ENCODE measurements around the gene PEAK1.
"Not testable (repeated sequence)": the region's sequence is repeated elsewhere in the genome, so short reads cannot be mapped to it uniquely, and the experiment has no call there.

PEAK1 gene

DNA sequence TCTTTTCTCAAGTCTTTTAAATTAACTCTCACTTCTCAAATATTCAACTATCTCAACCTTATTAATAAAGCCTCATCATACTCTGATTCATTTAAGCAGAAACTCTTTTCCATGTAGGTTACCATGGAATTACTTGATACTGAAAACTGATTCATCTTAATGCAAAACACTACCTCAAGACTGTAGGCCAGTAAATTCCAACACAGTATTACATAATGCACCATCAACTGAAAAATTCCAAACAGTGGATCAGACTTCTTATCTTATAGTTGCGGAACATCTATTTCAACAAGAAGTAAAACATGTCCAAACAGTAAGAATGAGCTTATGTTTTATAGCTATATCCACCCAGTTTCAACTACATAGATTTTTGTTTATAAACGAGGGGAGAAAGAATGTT is 124.5 kb downstream of the PEAK1 start:
- no peak for DNase-seq

DNA sequence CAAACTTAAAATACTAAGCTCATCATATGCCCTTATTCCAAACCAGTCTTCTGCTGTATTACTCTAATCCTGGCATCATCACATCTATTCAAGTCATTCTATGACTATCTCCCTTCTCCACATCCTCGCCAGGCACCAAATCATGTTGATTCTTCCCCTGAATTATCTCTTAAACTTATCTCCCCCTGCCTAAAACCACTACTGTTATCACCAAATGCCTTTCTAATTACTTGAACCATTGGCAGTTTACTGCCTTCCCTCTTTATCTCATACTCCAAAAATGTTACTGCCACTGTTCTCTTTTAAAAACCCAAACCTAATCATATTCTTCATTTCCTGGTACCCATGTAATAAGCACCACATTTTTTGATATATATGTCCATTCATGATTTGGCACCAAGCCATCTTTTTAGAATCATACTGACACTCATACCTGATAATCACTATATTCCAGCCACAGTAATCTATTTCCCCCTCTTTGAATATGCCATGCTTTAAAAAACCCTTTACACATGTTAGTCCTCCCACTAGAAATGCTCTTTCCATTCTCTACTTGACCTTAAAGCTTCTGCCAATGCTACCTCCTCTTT is 126.8 kb downstream of the PEAK1 start:
- DNase-seq: no peak

DNA sequence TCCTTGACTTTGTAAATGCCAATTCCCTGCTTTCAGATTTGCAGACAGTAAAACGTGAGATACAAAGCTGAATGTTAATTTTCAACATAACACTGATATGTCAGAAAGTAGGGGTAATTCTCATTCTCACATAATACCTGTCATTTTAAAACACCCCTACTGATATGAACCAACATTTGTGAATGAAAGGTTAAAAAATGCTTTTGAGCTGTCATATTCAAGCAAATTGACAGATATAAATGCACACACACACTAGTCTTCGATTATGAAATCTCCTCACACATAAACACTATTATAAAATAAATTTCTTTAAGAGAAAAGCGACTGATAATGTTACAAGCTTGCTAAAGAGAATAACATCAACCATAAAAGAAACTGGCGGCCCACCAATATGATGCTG is 128.8 kb downstream of the PEAK1 start:
- DNase-seq: no peak

DNA sequence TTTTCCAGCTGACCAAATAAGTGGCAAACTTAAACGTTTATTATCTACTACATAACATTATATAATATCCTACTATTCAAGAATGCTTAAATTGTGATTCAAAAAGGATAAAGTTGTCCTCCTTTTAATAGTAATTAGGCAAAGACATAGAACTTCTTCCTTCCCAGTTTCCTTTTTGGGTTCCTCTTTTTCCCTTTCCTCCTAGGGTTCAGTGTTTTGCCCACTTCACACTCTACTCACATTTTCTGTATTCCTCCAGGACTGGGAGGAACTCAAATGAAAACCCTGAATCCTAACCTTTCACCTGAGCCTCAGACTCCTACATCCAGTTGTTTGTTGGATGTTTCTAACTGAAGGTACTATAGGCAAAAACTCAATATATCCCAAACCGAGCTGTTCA is 132.5 kb downstream of the PEAK1 start:
- DNase-seq: no peak

DNA sequence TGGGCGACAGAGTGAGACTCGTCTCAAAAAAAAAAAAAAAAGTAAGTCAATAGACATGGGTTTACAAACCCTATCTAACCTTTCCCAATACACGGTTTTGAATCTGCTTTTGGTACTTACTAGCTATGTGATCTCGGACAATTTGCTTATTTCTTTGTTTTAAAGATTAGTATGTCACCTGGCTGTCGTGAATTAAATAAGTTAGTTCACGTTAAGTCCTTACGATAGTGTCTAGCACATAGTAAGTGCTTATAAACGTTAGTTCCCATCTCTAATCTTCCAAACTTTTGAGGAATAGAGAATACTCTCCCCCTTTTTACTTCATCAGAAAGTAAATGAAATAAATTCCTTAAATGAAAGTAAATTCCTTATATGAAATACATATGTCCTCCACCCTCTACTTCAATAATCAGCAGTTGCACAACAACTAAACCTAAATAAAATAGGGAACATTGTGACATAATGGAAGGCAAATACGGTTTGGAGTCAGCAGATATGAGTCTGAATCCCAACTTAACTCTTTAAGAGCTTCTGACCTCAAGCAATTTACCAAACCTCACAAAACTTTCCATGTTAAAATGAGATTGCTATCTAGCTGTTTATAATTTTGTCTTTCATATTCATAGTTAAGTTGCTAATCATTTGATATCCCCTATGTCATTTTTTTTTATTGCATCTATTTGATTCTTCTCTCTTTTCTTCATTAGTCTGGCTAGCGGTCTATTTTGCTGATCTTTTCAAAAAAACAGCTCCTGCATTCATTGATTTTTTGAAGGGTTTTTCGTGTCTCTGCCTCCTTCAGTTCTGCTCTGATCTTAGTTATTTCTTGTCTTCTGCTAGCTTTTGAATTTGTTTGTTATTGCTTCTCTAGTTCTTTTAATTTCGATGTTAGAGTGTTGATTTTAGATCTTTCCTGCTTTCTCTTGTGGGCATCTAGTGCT is 134.6 kb downstream of the PEAK1 start:
- DNase-seq: no peak

DNA sequence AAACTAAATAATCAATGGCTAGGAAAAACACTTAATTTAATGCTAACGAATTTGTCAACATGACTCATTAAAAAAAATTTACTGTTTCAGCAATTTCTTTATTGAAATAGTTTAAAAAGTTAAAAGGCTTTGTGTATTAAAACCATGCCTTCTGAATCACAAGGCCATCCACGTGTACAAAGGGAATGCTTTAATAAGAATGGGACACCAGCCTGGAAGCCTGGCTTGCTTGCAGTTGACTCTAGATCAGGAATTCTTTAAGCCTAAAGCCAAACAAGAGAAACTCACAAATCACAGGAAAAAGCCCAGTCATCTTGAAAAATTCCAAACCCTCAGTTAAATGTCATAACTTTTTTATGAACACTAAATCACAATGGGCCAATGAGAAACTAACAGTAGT is 137.6 kb downstream of the PEAK1 start:
- no peak for DNase-seq

DNA sequence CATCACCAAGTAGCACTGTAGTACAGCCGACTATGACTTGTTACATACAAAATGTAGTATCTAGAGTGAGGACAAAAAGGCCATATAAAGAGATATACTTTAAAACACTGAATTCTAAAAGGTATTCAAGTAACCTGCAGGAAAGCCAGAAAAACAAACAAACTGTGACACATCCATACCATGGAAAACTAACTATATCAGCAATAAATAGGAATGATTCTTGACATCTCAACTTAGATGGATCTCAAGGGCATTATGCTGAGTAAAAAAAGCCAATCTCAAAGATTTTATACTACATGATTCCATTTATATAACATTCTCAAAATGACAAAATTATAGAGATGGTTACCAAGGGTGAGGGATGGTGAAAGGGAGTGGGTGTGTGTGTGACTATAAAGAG is 143.0 kb downstream of the PEAK1 start:
- no peak for DNase-seq

DNA sequence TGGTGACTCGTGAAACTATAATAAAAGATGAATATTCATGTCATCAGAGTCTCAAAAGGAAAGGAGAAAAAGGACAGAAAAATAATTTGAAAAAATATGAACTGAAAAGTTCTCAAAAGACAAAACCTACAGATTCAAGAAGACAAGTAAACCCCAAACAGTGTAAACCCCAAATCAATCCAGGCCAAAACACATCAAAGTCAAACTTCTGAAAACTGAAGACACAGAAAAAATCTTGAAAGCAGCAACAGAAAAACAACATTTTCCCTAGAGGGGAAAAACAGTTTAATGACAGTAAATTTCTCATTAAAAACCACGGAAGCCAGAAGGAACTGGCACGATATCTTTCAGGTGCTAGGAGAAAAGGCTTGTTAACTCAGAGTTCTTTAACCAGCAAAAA is 143.8 kb downstream of the PEAK1 start:
- no peak for DNase-seq

DNA sequence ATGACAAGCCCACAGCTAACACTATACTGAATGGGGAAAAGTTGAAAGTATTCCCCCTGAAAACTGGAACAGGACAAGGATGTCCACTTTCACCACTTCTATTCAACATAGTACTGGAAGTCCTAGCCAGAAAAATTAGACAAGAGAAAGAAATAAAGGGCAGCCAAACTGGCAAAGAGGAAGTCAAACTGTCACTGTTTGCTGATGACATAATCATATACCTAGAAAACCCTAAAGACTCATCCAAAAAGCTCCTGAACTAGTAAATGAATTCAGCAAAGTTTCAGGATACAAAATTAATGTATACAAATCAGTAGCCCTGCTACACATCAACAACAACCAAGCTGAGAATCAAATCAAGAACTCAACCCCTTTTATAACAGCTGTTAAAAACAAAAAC is 146.8 kb downstream of the PEAK1 start:
- DNase-seq: not testable (repeated sequence)

DNA sequence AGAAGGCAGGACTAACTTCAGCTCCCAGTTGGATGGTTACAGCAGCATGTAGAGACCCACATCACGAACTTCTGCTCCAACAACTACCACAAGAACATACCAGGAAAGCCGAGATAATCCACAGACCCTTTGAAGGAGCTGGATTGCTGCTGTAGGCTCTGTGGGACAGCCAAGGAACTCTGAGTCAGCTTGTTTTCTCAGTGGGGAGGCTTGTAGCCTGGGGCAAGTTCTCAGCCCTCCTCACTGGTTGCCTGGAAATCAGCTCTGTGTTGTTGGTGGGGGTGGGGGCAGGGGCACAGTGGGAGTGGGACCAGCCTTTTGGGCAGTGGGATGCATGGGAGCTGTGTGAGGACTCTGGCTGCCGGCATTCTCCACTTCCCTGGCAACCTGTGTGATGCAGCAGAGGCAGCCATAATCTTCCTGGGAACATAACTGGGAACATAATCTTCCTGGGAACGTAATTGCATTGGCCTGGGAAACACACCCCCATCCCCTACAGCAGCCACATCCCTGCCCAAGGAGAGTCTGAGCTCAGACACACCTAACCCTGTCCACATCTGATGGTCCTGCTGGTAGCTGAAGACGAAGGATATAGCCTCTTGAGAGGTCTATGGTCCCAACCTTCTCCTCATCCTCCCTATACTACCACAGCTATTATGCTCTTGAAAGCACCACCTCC is 153.1 kb downstream of the PEAK1 start:
- DNase-seq: no peak

DNA sequence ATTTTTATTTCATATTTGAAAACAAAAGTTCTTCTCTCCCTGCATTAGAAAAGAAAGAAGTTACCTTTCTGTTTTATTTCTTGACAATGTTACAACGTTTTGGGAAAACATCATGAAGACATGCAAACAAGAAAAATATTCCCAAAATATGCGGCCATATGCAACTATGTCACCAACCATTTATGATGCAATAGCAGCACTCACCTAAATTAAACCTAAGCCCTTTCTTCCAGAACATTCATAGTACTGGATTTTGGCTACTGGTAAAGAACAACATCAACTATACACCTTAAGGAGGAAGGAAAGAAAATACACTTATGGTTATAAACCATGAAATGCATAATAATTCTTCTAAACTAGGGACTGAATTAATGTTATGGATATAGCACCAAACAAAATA is 164.5 kb downstream of the PEAK1 start:
- no peak for DNase-seq

DNA sequence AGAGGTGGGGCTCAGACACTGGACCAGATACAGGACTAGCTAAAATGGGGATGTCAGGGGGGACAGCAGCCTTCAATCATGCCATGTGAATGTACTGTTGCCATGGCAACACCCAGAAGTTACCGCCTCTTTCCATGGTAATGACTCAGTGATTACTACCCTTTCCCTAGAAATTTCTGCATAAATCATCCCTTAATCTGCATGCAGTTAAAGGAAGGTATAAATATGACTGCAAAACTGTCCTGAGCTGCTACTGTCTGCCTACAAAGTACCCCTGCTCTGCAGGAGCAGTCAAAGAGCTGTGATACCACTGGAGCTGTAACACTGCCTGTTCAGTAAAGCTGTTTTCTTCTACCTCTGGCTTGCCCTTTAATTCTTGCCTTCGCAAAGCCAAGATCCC is 168.2 kb downstream of the PEAK1 start:
- DNase-seq: no peak

DNA sequence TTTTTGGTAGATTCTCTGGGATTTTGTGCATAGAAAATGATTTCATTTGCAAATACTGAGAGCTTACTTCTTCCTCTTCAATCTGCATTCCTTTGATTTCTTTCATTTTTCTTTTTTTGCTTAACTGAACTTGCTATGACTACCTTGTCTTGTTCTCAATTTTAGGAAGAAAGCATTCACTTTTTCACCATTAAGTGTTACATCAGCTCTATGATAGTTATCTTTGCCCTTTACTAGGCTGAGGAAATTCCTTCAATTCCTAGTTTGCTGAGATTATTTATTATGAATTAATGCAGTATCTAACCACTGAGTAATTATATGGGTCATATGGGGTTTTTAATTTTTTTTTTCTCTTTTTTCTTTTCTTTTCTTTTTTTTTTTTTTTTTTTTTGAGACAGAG is 172.8 kb downstream of the PEAK1 start:
- no peak for DNase-seq

DNA sequence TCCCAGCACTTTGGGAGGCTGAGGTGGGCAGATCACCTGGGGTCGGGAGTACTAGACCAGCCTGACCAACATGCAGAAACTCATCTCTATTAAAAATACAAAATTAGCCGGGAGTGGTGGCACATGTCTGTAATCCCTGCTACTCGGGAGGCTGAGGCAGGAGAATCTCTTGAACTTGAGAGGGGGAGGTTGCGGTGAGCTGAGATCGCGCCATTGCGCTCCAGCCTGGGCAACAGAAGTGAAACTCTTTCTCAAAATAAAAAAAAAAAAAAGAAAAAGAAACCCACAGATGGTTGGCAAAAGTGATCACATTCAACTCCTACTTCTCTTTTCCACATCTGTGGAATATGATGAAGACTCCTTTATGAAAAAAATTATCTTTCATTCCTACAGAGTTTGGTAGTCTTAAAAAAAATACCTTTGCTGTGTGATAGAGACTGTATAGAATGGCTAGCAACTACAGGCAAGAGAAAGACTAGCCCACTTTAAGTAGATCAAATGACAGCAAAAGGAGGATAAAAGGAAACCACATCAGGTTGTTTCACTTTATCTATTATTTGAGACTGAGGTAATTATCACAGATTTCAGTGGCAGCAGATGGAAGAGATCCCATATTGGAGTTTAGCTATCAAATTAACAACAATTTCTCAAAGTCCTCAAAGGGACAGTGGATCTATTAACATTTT is 176.0 kb downstream of the PEAK1 start:
- no peak for DNase-seq

DNA sequence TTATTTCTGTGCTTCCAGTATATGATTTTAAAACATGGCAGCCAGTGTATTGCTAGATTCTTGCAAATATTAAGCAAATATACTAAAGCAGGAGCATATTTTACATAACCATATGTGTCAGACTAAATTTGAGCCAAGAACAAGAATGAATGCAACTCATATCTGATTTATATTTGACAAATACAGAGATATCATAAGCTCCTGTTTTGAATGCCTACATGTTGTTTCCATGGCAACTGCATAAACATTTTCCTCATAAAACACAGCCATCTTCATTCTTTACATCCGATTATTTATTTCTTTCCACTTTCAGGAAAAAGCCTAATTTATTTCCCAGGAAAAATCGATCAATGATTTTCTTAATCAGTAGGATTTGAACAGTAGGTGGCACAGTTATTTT is 176.8 kb downstream of the PEAK1 start:
- DNase-seq: no peak

DNA sequence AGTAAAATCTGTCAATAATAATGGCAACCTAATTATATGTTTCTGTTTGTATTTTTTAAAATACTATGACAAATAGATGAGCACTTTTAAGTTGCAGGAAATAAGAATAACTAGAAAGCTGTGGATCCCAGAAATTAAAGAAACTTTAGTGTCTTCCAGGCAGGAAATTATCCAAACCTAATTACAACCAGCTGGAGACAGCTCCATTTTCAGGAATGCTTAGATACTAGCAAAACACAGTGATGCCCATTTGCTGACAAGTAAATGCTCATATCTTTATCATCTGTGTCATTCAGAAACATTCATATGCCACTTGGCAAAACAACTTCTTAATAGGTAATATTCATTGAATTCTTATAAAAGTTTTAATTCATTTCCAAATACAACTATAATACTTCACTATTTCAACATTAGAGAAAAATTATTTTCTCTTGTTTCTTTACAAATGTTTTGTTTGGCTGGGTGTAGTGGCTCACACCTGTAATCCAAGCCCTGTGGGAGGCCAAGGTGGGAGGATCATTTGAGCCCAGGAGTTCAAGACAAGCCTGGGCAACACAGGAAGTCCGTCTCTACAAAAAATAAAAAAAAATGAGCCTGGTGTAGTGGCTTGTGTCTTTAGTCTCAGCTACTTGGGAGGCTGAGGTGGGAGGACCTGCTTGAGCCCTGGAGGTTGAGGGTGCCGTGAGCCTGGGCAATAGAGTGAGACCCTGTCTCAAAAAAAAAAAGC is 179.9 kb downstream of the PEAK1 start:
- DNase-seq: no peak

DNA sequence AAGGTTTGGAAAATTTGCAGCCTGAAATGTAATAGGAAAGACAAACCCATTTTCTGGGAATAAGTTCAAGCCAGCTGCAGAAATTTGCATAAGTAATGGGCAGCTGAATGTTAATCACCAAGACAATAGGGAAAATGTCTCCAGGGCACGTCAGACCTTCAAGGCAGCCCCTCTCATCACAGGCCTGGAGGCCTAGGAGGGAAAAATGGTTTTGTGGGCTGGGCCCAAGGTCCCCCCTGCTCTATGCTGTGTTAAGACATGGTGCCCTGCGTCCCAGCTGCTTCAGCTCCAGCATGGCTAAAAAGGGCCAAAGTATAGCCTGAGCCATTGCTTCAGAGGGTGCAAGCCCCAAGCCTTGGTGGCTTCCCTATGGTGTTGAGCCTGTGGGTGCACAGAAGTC is 184.3 kb downstream of the PEAK1 start:
- DNase-seq: no peak

DNA sequence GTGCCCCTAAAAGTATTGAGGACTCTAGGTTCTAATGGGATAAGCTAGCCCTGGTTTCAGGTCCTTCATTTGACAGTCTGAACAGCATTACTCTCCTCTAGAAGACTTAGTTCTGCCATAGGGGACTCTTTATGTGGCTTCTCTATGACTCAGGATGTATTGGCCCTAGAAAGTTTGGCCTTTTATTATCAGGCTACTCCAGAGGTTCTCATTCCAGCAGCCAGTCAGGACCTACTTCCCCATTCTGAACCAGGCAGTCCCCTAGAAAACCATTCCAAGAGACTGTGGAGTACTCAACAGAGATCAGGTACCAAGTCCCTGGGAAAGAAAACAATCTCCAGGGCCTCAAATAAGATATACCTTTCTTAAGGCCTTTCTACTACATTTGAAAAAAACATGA is 191.1 kb downstream of the PEAK1 start:
- no peak for DNase-seq

DNA sequence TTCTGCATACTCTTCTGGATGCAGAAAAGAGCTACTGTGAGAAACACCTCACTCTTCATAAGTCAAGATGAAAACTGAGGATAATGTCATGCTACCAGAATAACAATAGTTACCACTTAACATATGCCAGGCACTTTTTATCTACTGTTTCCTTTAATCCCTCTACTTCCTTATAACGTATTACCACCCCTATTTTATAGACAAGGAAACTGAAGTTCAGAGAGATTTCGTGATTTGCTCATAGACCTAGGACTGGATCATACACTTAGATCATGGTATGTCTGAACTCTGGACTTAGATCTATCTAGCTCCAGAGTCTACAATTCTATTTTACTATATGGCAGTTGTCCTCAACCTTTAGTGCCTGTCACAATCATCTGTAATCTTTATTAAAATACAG is 193.3 kb downstream of the PEAK1 start:
- no peak for DNase-seq

DNA sequence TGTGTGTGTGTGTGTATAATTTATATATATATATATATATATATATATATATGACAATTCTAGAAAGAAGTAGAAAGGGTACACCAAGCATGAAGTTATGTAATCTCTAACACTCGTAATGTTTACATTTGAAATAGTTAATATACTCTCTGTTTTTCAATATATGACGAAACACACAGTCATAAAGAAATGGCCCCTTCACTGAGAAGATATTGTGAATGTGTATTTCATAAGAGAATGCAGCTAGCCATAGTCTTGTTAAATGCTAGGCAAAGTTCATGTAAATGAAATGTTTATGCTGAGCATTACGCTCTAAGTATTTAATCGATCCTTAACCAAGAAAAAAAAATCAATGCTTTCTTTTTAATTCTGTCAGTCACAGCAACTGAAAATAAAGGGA is 194.3 kb downstream of the PEAK1 start:
- no peak for DNase-seq

DNA sequence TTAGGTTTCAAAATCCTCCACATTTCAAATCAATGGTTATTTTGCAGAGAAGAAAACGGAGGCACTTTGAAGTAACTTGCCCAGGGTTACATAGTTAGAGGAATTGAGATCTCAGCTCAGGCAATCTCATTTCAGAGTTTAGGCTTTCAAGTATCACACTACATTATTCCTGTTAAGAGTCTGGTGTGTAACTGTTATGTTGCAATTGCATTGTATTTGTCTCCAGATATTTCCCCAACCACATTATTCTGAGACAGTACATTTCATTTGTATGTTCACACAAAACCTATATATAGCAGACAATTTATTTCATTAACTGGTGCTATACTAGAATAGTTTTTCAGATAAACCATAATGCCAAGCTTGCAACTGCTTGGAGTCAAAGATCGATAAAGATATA is 194.8 kb downstream of the PEAK1 start:
- no peak for DNase-seq

DNA sequence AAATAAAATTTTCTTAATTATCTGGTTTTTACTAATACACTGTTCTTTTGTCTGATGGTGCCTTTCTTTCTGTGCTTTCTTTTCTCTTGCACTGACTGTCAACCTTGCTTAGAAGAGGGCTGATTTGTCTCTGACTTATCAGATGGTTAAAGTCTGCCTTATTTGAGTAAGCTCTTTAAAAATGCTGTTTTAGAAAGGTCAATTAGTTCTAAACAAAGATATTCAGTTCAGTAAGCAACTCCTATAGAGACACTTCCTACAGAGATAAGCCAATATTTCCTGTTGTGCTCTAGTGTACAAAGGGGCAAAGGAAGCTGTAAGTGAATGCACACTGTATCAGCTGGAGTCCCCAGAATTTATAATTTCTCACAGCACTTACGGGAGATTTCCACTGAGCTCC is 195.6 kb downstream of the PEAK1 start:
- DNase-seq: no peak

DNA sequence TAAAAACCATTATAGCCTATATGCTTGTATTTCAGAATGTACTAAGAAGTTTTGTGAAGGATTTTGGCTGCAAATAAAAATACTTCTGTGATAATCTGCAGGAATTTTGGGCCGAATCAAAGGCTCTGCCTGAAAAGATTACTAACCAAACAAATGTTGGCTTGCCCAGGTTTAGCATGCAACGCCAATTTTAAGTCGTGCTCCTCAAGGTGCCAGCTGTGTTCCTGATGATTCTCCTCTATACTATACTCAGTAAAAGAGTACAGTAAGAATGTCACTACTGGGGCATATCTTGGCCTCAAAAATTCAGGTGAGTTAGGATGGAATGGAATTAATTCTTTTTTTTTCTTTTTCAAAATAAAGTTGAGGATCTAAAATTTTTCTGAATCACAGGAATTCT is 198.2 kb downstream of the PEAK1 start:
- DNase-seq: no peak
